Measurements from ENCODE around the gene RYR1.

RYR1 gene

DNA sequence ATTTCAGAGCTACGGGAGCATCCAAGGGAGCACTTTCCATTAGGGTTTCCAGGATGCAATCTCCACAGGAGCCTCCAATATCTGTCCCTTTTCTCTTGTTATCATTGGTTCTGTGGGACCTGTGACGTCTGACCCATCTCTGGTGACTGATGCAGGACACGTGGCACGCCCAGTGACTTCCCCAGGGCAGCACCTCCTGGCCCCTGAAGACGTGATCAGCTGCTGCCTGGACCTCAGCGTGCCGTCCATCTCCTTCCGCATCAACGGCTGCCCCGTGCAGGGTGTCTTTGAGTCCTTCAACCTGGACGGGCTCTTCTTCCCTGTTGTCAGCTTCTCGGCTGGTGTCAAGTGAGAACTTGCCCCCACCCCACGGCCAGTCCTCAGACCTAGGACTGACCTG, 25.5 kb downstream of the RYR1 start:
- H4K20me1 ChIP-seq (ENCODE audit: control insufficient read depth, insufficient read depth, low read depth, low read length) = no peaks in the 10 kb centered on the region
- no peak for TF ChIP-seq CTCF (IDR thresholded peaks at IDR 0.05; ENCODE audit: low read depth, low read length, poor library complexity, severe bottlenecking)
- no peak for TF ChIP-seq EZH2phosphoT487 (IDR thresholded peaks at IDR 0.05; ENCODE audit: borderline replicate concordance, low read length)
- no peak overlapping the region for H3K27ac ChIP-seq (ENCODE audit: low read depth, low read length)
- no peak overlapping the region for H3K4me2 ChIP-seq (ENCODE audit: low read length)
- H3K9me2 ChIP-seq (replicated peaks; ENCODE audit: control insufficient read depth, low read length) = no peaks in the 10 kb centered on the region
- H3K79me2 ChIP-seq (ENCODE audit: control insufficient read depth, low read length) = no peaks in the 10 kb centered on the region
- no peaks in the 10 kb centered on the region for H3K4me1 ChIP-seq (ENCODE audit: control insufficient read depth, low read length)
- no peaks in the 10 kb centered on the region for H3K27me3 ChIP-seq (ENCODE audit: control insufficient read depth, low read length)
- H3K4me3 ChIP-seq (ENCODE audit: low read length) = no peak overlapping the region
- no peaks in the 10 kb centered on the region for H3K9me3 ChIP-seq (ENCODE audit: control insufficient read depth, insufficient read depth, low read length)
- H3K36me3 ChIP-seq (ENCODE audit: control insufficient read depth, low read length) = no peaks in the 10 kb centered on the region
- H3F3A ChIP-seq (ENCODE audit: control insufficient read depth, insufficient read depth) = no peaks in the 10 kb centered on the region

GRCh38 chr19:38463365-38463764, 29.9 kb downstream of the RYR1 start:
- TF ChIP-seq CTCF (IDR thresholded peaks at IDR 0.05; ENCODE audit: low read depth, low read length, poor library complexity, severe bottlenecking) (no peak), EZH2phosphoT487 (IDR thresholded peaks at IDR 0.05; ENCODE audit: borderline replicate concordance, low read length) (no peak)
- no peaks in the 10 kb centered on the region for H3K79me2 ChIP-seq (ENCODE audit: control insufficient read depth, low read length)
- H3K4me3 ChIP-seq (ENCODE audit: low read length) = no peak overlapping the region
- H3K27ac ChIP-seq (ENCODE audit: low read depth, low read length) = no peak overlapping the region
- H3K4me2 ChIP-seq (ENCODE audit: low read length) = no peak overlapping the region
- no peaks in the 10 kb centered on the region for H3K9me3 ChIP-seq (ENCODE audit: control insufficient read depth, insufficient read depth, low read length)
- no peaks in the 10 kb centered on the region for H3K4me1 ChIP-seq (ENCODE audit: control insufficient read depth, low read length)
- no peaks in the 10 kb centered on the region for H3K36me3 ChIP-seq (ENCODE audit: control insufficient read depth, low read length)
- H3K9me2 ChIP-seq (replicated peaks; ENCODE audit: control insufficient read depth, low read length) = no peaks in the 10 kb centered on the region
- no peaks in the 10 kb centered on the region for H4K20me1 ChIP-seq (ENCODE audit: control insufficient read depth, insufficient read depth, low read depth, low read length)
- H3F3A ChIP-seq (ENCODE audit: control insufficient read depth, insufficient read depth) = no peaks in the 10 kb centered on the region
- no peaks in the 10 kb centered on the region for H3K27me3 ChIP-seq (ENCODE audit: control insufficient read depth, low read length)

GRCh38 chr19:38464421-38465082, 31.1 kb downstream of the RYR1 start:
- H3K27ac ChIP-seq (ENCODE audit: low read depth, low read length) = no peak overlapping the region
- no peaks in the 10 kb centered on the region for H4K20me1 ChIP-seq (ENCODE audit: control insufficient read depth, insufficient read depth, low read depth, low read length)
- H3K36me3 ChIP-seq (ENCODE audit: control insufficient read depth, low read length) = no peaks in the 10 kb centered on the region
- no peaks in the 10 kb centered on the region for H3F3A ChIP-seq (ENCODE audit: control insufficient read depth, insufficient read depth)
- no peaks in the 10 kb centered on the region for H3K27me3 ChIP-seq (ENCODE audit: control insufficient read depth, low read length)
- no peaks in the 10 kb centered on the region for H3K79me2 ChIP-seq (ENCODE audit: control insufficient read depth, low read length)
- no peaks in the 10 kb centered on the region for H3K9me2 ChIP-seq (replicated peaks; ENCODE audit: control insufficient read depth, low read length)
- no peak overlapping the region for H3K4me2 ChIP-seq (ENCODE audit: low read length)
- H3K4me1 ChIP-seq (ENCODE audit: control insufficient read depth, low read length) = no peaks in the 10 kb centered on the region
- no peak overlapping the region for H3K4me3 ChIP-seq (ENCODE audit: low read length)
- no peaks in the 10 kb centered on the region for H3K9me3 ChIP-seq (ENCODE audit: control insufficient read depth, insufficient read depth, low read length)
- no peak for TF ChIP-seq EZH2phosphoT487 (IDR thresholded peaks at IDR 0.05; ENCODE audit: borderline replicate concordance, low read length)
- TF ChIP-seq CTCF (IDR thresholded peaks at IDR 0.05; ENCODE audit: low read depth, low read length, poor library complexity, severe bottlenecking) = no peak
